SK-N-SH treated with all-trans-retinoic acid at 6 μM for 48 hours (cell line): ENCODE data around the gene ADGRG4.

Source experiments
- ATAC-seq: fragments of 200-7000 bp; cut with Tn5 transposase; 3 replicates; pipeline ENCODE4 v1.9.1; 2020; ENCODE audit warnings: mild to moderate bottlenecking, moderate library complexity
- ARNTL ChIP-seq: fragments of 450-650 bp; formaldehyde crosslinking; IDR thresholded peaks from 2 replicates; pipeline ENCODE4 v1.5.0; 2020; ENCODE audit warnings: low read depth, mild to moderate bottlenecking, moderate library complexity, borderline replicate concordance
- BACH2 ChIP-seq: fragments of 250-450 bp; sonication (Bioruptor Pico); IDR thresholded peaks from 2 replicates; pipeline ENCODE4 v1.9.0; 2021; ENCODE audit warnings: mild to moderate bottlenecking, borderline replicate concordance
- CREB5 ChIP-seq: fragments of 250-450 bp; sonication (Bioruptor Pico); IDR thresholded peaks from 2 replicates; pipeline ENCODE4 v1.5.1; 2020; ENCODE audit warnings: low read depth, mild to moderate bottlenecking, moderate library complexity
- CSDC2 ChIP-seq: fragments of 250-450 bp; sonication (Bioruptor Pico); IDR thresholded peaks from 2 replicates; pipeline ENCODE4 v1.5.0; 2020; ENCODE audit warnings: mild to moderate bottlenecking, moderate library complexity
- ESRRG ChIP-seq: fragments of 250-450 bp; sonication (Bioruptor Pico); IDR thresholded peaks from 2 replicates; pipeline ENCODE4 v1.6.1; 2021; ENCODE audit warnings: mild to moderate bottlenecking
- GLIS3 ChIP-seq: fragments of 250-450 bp; sonication (Bioruptor Pico); IDR thresholded peaks from 2 replicates; pipeline ENCODE4 v1.5.0; 2020; ENCODE audit warnings: mild to moderate bottlenecking, moderate library complexity
- ISL1 ChIP-seq: fragments of 250-450 bp; sonication (Bioruptor Pico); IDR thresholded peaks from 2 replicates; pipeline ENCODE4 v2.1.2; 2022; ENCODE audit warnings: mild to moderate bottlenecking, moderate library complexity
- OSR1 ChIP-seq: fragments of 250-450 bp; sonication (Bioruptor Pico); IDR thresholded peaks from 2 replicates; pipeline ENCODE4 v1.8.0; 2022; ENCODE audit warnings: moderate library complexity, mild to moderate bottlenecking, inconsistent platforms
- POU6F1 ChIP-seq: fragments of 250-450 bp; sonication (Bioruptor Pico); IDR thresholded peaks from 2 replicates; pipeline ENCODE4 v1.8.0; 2021; ENCODE audit warnings: low read depth, mild to moderate bottlenecking, moderate library complexity, borderline replicate concordance
- PPARA ChIP-seq: fragments of 250-450 bp; sonication (Bioruptor Pico); IDR thresholded peaks from 2 replicates; pipeline ENCODE4 v1.5.0; 2020; ENCODE audit warnings: mild to moderate bottlenecking, borderline replicate concordance
- RARB ChIP-seq: fragments of 250-450 bp; sonication (Bioruptor Pico); IDR thresholded peaks from 2 replicates; pipeline ENCODE4 v1.8.0; 2021; ENCODE audit warnings: mild to moderate bottlenecking, moderate library complexity
- SNAI2 ChIP-seq: fragments of 250-450 bp; sonication (Bioruptor Pico); IDR thresholded peaks from 2 replicates; pipeline ENCODE4 v1.5.0; 2020; ENCODE audit warnings: mild to moderate bottlenecking, moderate library complexity
- TCF4 ChIP-seq: fragments of 250-450 bp; sonication (Bioruptor Pico); IDR thresholded peaks from 2 replicates; pipeline ENCODE4 v1.8.0; 2021; ENCODE audit warnings: mild to moderate bottlenecking, moderate library complexity, borderline replicate concordance
- TOX ChIP-seq: fragments of 250-450 bp; sonication (Bioruptor Pico); IDR thresholded peaks from 2 replicates; pipeline ENCODE4 v1.8.0; 2021; ENCODE audit warnings: mild to moderate bottlenecking, moderate library complexity, borderline replicate concordance
- ZC3H10 ChIP-seq: fragments of 250-450 bp; sonication (Bioruptor Pico); IDR thresholded peaks from 2 replicates; pipeline ENCODE4 v1.5.1; 2021; ENCODE audit warnings: mild to moderate bottlenecking, moderate library complexity
- ZFP3 ChIP-seq: fragments of 250-450 bp; sonication (Bioruptor Pico); IDR thresholded peaks from 2 replicates; pipeline ENCODE4 v1.5.0; 2020; ENCODE audit warnings: mild to moderate bottlenecking, moderate library complexity
- ZFP30 ChIP-seq: fragments of 450-650 bp; formaldehyde crosslinking; IDR thresholded peaks from 2 replicates; pipeline ENCODE4 v1.5.0; 2022; ENCODE audit warnings: mild to moderate bottlenecking, moderate library complexity
- ZNF565 ChIP-seq: fragments of 450-650 bp; formaldehyde crosslinking; conservative IDR thresholded peaks from 2 replicates; pipeline ENCODE4 v1.5.0; 2020; ENCODE audit warnings: low read depth, mild to moderate bottlenecking, moderate library complexity
- ZNF70 ChIP-seq: fragments of 450-650 bp; formaldehyde crosslinking; IDR thresholded peaks from 2 replicates; pipeline ENCODE4 v1.5.0; 2020; ENCODE audit warnings: mild to moderate bottlenecking, moderate library complexity
- ZNF8 ChIP-seq: fragments of 450-650 bp; formaldehyde crosslinking; IDR thresholded peaks from 2 replicates; pipeline ENCODE4 v1.5.0; 2020; ENCODE audit warnings: mild to moderate bottlenecking, moderate library complexity
- TF ChIP-seq, protein P1 (sequence below): fragments of 250-450 bp; sonication (Bioruptor Pico); IDR thresholded peaks from 2 replicates; pipeline ENCODE4 v1.5.1; 2021; ENCODE audit warnings: mild to moderate bottlenecking, moderate library complexity
- TF ChIP-seq, protein P2 (sequence below): fragments of 250-450 bp; sonication (Bioruptor Pico); IDR thresholded peaks from 2 replicates; pipeline ENCODE4 v1.8.0; 2020; ENCODE audit warnings: mild to moderate bottlenecking, moderate library complexity, borderline replicate concordance
- TF ChIP-seq, protein P3 (sequence below): fragments of 250-450 bp; sonication (Bioruptor Pico); IDR thresholded peaks from 2 replicates; pipeline ENCODE4 v1.5.0; 2020; ENCODE audit warnings: mild to moderate bottlenecking, moderate library complexity

Gene ADGRG4

DNA sequence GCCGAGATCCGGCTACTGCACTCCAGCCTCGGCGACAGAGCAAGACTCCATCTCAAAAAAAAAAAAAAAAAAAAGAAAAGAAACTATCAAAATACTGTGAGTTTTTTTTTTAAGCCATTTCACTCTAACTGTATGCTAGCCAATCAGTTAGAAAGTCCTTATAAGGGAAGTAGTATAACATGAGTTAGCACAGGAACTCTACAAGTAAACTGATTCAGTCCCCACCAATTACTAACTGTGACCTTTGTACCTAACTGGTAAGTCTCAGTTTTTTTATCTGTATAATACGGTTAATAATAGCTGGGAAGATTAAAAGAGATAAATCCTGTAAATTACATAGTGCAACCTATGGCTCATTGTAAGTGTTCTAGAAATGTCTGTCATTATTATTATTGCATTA is 151.9 kb downstream of the ADGRG4 start:
- TF ChIP-seq ZNF70 (CRISPR knock-in tag) (no peak), CREB5 (CRISPR knock-in tag) (no peak), ISL1 (CRISPR knock-in tag) (no peak), PPARA (CRISPR knock-in tag) (no peak), ZNF565 (no peak)
- TF ChIP-seq, protein P1, sequence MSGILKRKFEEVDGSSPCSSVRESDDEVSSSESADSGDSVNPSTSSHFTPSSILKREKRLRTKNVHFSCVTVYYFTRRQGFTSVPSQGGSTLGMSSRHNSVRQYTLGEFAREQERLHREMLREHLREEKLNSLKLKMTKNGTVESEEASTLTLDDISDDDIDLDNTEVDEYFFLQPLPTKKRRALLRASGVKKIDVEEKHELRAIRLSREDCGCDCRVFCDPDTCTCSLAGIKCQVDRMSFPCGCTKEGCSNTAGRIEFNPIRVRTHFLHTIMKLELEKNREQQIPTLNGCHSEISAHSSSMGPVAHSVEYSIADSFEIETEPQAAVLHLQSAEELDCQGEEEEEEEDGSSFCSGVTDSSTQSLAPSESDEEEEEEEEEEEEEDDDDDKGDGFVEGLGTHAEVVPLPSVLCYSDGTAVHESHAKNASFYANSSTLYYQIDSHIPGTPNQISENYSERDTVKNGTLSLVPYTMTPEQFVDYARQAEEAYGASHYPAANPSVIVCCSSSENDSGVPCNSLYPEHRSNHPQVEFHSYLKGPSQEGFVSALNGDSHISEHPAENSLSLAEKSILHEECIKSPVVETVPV (CRISPR knock-in tag) = no peak
- TF ChIP-seq, protein P2, sequence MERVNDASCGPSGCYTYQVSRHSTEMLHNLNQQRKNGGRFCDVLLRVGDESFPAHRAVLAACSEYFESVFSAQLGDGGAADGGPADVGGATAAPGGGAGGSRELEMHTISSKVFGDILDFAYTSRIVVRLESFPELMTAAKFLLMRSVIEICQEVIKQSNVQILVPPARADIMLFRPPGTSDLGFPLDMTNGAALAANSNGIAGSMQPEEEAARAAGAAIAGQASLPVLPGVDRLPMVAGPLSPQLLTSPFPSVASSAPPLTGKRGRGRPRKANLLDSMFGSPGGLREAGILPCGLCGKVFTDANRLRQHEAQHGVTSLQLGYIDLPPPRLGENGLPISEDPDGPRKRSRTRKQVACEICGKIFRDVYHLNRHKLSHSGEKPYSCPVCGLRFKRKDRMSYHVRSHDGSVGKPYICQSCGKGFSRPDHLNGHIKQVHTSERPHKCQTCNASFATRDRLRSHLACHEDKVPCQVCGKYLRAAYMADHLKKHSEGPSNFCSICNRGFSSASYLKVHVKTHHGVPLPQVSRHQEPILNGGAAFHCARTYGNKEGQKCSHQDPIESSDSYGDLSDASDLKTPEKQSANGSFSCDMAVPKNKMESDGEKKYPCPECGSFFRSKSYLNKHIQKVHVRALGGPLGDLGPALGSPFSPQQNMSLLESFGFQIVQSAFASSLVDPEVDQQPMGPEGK = no peak
- ATAC-seq = no peak

- no peak for ATAC-seq
- TF ChIP-seq ZFP3 (no peak), TOX (CRISPR knock-in tag) (no peak), ESRRG (no peak), ARNTL (CRISPR knock-in tag) (no peak), TCF4 (CRISPR knock-in tag) (no peak), ZNF8 (CRISPR knock-in tag) (no peak), GLIS3 (CRISPR knock-in tag) (no peak), ZNF565 (no peak), ZNF70 (CRISPR knock-in tag) (no peak), CREB5 (CRISPR knock-in tag) (no peak), OSR1 (CRISPR knock-in tag) (no peak), ZFP30 (CRISPR knock-in tag) (no peak), ZC3H10 (CRISPR knock-in tag) (no peak), SNAI2 (CRISPR knock-in tag) (no peak)
- TF ChIP-seq, protein P1 (CRISPR knock-in tag) = no peak
- TF ChIP-seq, protein P3, sequence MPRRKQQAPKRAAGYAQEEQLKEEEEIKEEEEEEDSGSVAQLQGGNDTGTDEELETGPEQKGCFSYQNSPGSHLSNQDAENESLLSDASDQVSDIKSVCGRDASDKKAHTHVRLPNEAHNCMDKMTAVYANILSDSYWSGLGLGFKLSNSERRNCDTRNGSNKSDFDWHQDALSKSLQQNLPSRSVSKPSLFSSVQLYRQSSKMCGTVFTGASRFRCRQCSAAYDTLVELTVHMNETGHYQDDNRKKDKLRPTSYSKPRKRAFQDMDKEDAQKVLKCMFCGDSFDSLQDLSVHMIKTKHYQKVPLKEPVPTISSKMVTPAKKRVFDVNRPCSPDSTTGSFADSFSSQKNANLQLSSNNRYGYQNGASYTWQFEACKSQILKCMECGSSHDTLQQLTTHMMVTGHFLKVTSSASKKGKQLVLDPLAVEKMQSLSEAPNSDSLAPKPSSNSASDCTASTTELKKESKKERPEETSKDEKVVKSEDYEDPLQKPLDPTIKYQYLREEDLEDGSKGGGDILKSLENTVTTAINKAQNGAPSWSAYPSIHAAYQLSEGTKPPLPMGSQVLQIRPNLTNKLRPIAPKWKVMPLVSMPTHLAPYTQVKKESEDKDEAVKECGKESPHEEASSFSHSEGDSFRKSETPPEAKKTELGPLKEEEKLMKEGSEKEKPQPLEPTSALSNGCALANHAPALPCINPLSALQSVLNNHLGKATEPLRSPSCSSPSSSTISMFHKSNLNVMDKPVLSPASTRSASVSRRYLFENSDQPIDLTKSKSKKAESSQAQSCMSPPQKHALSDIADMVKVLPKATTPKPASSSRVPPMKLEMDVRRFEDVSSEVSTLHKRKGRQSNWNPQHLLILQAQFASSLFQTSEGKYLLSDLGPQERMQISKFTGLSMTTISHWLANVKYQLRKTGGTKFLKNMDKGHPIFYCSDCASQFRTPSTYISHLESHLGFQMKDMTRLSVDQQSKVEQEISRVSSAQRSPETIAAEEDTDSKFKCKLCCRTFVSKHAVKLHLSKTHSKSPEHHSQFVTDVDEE (CRISPR knock-in tag) = no peak
Measured at GRCh38 chrX:136453114-136453513, 152.4 kb downstream of the ADGRG4 start.

DNA sequence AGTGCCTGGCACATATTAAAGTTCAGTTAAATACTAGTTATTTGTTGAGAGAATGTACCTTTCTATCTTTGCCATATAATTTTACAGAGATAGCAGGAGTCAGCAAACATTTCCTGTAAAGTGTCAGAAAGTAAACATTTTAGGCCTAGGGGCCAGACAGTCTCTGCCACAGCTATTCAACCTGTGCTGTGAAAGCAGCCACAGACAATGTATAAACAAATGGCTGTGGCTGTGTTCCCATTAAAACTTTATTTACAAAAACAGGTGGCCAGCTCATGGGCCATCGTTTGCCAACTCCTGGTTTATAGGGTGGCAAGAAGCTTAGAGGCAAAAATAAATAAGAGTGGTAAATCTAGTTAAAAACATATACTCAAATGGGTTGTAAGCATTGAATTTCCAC is 153.0 kb downstream of the ADGRG4 start:
- TF ChIP-seq ZFP30 (CRISPR knock-in tag) (no peak), CSDC2 (CRISPR knock-in tag) (no peak), RARB (CRISPR knock-in tag) (no peak), BACH2 (CRISPR knock-in tag) (no peak), PPARA (CRISPR knock-in tag) (no peak), ESRRG (no peak), ZC3H10 (CRISPR knock-in tag) (no peak), POU6F1 (CRISPR knock-in tag) (no peak), GLIS3 (CRISPR knock-in tag) (no peak), ZNF565 (no peak), ZNF8 (CRISPR knock-in tag) (no peak), TCF4 (CRISPR knock-in tag) (no peak), OSR1 (CRISPR knock-in tag) (no peak)
- TF ChIP-seq, protein P2 = no peak
- no peak for ATAC-seq
